OCI-LY3 (cell line): Measurements from ENCODE around the gene MAP6.

Source experiments
- CTCF ChIP-seq: fragments of 200-600, 300-600 bp; sonication (generic); IDR thresholded peaks from 2 replicates; pipeline ENCODE4 v1.5.1; 2014; ENCODE audit warnings: antibody characterized with exemption, low read length, low read depth
- EZH2phosphoT487 ChIP-seq: fragments of 200-600 bp; shearing (Covaris generic); IDR thresholded peaks from 2 replicates; pipeline ENCODE4 v1.6.1; 2018; ENCODE audit warnings: antibody characterized with exemption, mixed run types, low read depth

GRCh38 chr11:75576017-75576416, 92.8 kb downstream of the MAP6 start:
- TF ChIP-seq CTCF = no peak
- no peak for TF ChIP-seq EZH2phosphoT487
